Muscle of back (tissue), 11 donors: Measurements from ENCODE around the gene CHCHD6. TPM values are rescaled to one million over a fixed set of nuclear protein-coding genes. Genes with fewer than 3 reads are reported as not detected.

Source experiments
- DNase-seq, 3 donors: peaks; one replicate each; pipeline versions ENCODE4 v3.0.0 to v3.0.0-alpha.2; 2013
- polyA plus RNA-seq, 10 donors: library from polyadenylated mRNA; unstranded; fragments of 120-200 nt; gene quantifications; one replicate each; pipeline ENCODE4 v1.2.1, GENCODE V29; 2013; ENCODE audit not compliant: insufficient read length in 10 of 10

The CHCHD6 gene
- polyA plus RNA-seq, 10 donors: 5.3 to 13.7 (median 8.0) TPM

DNA sequence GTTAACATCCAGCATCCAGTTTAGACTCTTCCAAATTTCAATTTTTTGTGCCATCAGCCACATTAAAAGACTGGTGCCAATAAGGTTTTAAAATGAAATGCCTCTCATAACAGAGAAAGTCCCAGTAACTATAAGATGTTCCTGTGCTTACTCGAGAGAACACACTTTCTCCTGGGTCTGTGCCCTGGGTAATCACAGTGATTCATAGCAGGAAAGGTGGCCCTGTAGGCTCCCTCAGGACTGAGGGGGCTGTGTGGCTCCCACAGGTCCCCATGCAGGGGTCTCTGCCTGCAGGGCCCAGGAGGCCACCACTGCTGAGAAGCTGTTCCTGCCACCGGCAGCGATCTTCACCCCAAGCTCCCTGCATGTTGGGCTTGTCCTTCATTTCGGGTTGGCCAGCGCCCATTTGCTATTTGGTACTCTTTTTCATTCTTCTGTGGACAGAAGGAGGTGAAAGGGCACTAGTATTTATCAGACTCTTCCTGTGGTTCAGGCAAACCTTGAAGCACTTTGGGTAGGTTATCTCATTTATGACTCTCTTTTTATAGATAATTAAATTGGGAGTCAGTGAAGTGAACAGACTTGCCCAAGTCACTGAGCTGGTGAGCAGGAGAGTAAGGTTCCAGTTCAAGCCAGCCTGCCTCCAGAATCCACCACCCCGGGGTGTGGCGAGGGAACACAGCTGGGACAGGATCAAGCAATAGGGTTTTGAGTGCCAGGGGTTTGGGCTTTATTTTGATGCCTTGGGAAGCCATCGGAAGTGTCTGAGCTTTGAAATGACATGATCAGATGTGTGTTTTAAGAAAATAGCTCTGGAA lies 234.7 kb downstream of the CHCHD6 start:
- no peak for DNase-seq

DNA sequence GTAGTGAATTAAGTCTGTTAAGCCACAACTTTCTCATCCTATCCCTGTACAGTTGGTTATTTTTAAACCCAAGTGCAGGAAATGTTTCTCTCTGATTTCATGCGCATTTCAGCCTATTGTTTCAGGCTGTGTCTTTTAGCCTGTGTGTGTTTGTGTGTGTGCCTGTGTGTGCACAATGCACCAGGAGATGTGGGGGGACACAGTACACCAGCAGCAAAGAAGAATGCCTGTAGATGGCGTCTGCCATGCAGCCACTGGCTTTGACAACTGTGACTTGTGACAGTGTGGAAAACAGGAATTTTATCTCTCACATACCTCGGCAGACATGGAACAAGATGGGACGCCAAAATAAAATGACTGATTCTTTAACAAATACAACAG lies 235.3 kb downstream of the CHCHD6 start:
- DNase-seq: peak in 1 of 3 donors; percentile 33

DNA sequence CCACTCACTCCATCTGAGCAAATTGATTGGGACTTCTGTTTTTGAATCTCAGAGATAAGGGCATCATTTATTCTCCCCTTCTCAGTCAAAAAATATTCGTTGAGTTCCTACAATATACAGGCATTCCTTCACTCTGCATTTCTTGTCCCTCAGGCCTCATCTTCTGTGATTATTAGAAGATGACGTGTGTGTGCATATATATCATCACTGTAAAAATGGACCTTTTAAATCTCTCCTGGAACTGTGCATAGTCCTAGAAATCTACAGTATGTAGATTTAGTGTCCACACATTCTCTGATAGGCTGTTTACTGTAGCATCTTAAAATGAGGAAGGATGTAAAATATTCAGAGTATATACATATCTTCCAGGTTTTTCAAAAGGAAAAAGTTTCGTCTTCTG lies 235.7 kb downstream of the CHCHD6 start:
- no peak for DNase-seq

DNA sequence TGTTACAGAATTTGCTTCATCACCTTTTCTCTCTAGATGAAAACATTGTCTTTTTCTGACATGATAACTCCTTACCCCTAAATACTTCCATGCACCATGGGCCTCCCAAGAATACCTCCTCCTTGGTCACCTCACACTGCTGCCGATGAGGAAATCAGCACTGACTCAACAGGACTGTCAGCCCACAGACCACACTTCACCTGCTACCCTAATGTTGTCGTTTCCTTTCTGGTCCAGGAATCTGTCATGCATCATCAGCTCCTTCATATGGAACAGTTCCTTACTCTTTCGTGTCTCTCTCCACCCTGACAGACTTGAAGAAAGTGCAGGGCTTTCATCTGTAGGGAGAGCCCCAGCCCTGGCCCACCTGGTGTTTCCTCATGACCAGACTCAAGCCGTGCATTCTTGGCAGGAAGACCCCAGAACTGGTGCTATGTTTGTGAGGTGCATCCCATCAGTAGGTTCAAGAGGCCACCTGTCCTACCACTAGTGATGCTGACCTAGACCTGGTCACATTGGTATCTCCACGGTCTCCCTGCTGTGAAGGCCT lies 237.8 kb downstream of the CHCHD6 start:
- DNase-seq: no peak

DNA sequence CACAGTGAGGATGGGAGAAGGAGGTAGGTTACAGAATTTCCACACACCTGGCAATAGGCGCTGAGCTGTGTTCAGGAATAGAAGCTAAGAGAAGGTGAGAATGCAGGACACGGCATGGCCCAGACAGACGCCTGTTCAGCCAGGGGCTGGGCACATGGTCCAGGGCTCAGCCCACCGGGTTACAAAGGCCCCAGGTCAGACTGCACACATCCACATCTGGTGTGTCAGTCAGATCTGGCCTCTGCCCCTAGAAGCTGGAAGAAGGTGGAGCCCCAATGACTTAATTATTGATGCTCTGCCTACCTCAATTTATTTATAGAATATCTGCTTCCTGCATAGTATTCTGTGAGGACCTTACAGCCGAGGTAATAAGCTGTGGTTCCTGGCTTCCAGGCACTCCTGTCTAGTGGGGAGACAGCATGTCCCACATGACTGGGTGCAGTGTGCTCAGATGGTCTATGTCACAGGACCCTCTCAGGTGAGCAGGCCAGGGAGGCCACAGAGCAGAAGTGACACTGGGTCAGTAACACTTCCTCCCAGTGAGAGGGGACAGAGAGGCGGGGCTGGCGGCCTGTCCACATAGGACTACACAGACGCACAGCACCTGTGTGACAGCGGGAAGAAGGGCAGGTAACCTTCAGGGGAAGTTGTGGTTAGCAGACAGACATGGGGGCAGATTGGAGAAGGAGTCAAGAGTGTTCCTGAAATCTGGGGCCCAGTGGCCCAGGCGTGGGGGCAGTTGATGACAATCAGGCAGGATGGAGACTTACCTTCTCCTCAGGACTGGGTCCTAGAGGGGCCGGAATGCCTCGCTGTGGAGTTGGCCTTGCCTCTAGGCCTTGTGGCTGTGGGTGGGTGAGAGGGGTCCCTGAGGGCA lies 240.3 kb downstream of the CHCHD6 start:
- DNase-seq: no peak

GRCh38 chr3:126945171-126945721 lies 241.2 kb downstream of the CHCHD6 start:
- no peak for DNase-seq

DNA sequence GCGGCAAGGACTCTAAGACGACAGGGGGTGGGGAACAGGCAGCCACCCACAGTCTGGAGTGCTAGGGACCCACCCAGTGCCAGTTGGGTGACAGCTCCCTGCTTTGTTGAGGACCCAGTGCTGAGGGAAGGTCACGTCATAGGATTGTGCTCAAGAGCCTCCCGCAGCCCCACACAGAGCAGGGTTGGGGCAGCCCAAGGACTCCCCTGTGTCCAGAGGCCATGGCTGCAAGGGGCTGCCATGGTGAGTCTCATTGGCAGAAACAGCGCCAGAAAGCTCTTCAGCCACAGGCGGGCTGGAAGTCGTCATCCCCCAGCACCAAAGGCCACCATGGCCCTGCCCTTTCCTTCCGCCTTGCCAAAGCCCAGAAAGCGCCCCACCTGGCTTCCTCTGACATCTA lies 241.9 kb downstream of the CHCHD6 start:
- DNase-seq: no peak

DNA sequence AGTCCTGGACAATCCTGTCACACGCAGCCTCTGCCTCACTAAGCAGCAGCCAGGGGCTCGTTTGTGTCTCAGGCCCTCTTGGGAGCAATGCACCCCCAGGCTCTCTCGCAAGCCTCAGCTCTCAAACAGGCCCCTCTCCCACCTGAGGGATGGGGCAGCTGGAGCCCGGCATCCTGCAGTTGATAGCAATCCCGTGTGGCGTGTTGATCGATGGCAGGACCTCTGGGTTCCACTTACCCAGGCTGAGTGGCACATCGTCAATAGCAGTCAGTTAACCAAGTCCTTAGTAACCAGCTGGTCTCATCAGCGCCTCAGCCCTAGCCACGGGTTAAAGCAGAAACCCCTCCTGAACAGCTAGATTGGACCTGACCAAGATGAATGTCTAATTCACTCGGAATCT lies 242.4 kb downstream of the CHCHD6 start:
- no peak for DNase-seq

GRCh38 chr3:126947429-126947828 lies 243.4 kb downstream of the CHCHD6 start:
- DNase-seq: no peak

DNA sequence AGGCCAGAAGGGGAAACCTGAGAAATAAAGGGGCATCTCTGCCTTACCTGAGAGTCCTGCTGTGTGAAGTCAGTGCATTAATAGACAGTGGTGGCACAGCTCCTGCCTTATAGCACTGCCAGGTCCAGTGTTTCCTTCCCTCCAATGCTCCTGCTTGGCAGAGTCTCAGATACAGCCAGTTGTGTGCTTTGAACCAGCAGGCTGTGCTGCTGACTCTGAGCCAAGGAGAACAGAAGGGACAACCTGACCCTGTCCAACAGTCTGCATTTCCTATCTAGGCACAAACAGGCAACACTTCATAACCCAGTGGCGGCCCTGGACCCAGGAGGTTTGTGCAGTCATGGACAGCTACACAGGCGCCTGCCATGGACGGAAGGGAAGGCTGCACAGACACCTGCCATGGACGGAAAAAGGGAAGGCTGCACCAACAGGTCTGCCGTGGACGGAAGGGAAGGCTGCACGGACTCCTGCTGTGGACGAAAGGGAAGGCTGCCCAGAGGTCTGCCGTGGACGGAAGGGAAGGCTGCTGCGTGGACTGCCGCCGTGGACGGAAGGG lies 245.0 kb downstream of the CHCHD6 start:
- no peak for DNase-seq

DNA sequence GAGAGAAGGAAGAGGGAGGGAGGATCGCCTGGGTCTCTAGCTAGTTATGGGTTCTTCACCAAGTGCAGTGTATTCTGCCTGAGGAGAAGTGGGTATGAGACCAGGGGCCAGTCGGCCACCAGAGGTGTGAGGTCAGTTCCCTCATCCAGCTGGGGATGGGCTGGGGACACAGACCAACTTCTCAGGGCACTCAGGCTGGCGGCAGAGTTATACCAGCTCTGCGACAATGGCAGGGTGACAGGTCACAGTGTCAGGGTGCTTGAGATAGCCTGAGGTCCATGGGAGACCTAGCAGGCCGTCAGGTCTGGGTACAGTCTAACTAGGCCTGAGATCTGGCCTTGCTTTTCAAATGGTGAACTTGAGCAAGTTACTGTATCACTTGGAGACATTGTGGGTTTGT lies 247.5 kb downstream of the CHCHD6 start:
- no peak for DNase-seq

DNA sequence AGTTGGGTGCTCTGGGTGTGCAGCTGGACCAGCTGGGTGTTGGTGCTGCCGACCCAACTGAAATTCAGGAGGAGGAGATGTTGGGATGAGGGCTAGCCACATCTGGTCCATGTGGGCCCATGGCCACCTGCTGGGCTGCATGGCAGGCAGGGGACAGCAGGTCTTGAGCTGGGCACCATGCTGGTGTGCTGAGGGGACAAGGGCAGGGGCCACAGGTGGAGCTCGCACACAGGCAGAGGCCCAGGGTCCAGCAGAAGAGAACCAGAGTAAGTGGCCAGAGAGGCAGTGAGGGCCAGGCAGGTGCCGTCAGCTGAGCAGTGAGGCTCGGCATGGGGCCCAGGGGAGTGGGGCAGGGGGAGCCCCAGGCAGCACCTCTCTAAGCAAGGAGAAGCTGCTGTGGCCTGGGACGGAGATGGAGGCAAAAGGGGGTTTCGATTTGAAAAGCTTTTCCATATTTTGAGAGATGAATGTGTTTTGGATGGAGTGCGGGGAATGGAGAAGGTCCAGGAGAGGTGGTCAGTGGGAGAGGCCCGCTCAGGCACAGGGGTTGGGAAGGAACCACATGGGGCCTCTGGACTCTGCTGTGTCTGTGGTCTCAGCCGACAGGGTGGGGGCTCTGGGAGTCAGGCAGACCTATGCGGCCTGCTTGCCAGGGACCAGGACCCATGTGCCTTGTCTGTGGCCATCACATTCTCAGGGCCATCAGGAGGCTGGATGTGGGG lies 248.4 kb downstream of the CHCHD6 start:
- no peak for DNase-seq

DNA sequence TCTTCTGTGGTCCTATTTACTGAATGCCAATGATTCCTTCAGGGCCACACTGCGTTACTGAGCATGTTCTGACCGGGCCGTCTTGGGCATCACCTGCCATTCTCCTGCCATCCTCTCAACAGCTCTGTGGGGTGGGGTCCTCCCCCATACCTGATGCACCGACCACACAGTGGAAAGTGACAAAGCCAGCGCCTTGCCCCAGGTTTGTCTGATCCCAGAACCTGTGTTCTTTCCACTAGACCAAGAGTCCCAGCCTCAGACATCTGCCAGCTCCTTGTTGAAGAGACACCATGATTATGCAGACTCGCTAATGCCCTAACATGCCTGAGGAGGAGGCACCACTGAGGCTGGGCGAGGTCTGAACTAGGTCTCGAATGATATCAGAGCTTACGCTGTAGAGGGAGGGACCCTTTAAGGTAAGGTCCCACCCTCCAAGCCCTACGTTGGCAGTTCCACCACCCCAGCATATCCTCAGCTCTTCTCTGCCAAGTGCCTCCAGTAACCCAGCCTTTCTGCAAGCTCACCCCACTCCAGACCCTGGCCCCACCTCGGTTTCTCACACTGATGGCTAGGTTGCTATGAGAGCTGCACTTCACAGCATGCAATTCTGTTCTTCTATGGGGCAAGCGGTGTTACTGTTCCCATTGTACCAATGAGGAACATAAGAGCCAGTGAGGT lies 249.1 kb downstream of the CHCHD6 start:
- DNase-seq: no peak

DNA sequence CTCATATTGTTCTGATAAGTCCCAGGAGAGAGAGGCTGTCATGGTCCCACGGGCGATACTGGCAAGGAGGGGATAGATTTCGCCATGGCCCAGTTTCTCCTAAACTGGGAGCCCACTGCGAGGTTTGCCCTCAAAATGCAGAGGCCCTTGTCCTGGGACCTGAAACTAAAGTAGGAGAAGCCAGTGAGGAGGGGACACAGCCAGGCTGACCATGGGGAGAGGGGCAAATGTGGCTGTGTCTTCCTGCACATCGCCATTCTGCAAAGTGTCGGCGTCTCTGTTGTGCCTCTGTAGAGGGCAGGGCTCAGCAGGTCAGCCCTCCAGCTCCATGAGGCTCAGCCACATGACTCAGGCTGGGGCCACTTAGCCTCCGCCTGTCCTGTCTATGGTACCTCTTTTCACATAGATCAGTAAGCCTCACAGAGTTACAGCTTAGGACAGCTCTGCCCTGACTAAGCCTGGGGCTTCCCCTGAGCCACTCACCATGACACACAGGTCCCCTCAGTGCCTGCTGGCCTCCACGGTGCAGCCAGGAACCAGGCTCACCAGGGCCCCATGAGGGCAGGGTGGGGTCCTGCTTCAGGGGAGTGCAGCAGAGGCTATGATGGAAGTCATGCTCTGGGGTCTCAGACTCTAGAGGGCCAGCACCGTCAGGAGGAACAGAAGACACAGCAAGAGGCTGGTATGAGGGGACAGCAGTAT lies 250.3 kb downstream of the CHCHD6 start:
- no peak for DNase-seq

DNA sequence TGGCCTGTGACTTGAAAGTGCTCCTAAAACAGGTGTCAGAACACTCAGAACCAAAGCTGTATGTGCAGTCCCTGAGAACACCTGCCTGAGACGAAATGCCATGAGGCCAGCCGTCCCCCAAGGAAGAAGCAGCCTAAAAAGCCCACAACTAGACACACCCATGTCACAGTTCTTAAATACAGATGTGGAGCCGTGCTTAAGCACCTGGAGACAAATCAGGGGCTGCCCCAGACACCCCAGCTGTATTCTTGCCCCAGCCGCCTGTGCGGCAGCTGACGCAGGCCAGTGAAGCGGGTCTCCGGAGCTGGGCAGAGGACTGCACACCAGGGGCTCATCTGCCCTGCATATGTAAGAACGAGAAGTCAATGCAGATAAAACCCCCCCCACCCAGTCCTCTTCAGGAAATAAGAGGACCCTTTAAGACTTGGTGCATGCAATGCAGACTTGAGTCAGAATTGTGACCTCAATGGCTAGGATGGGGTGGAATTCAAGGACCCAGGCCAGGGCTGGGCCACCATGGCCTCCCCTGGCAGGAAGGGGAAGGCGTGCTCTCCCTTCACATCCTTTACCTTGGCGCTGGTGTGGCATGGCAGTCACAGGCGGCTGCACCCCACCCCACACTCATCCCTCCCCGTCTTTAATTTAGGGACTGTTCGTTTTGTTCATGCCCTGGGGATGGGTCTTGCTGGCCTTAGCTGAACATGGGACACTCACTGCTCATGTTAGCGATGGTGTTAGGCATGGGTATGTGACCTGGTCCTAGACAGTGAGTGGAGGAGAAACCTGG lies 251.2 kb downstream of the CHCHD6 start:
- DNase-seq: no peak

DNA sequence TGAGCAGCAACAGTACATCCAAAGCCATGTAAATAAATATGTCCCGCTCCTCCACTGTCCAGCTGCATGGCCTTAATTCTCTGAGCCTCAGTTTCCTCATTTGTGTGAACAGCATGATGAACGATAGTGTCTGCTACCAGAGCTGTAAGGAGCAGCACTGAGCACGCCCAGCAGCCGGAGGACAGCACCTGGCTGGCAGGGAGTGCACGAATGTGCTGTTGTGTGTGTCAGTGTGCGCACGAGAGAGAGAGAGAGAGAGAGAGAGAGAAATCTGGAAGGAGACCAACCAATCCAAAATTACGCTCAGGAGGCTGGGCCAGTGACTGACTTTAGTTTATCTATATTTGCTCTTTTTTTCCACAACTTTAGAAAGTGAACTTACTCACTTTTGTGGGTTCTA lies 252.3 kb downstream of the CHCHD6 start:
- no peak for DNase-seq

GRCh38 chr3:126956866-126957650 lies 253.0 kb downstream of the CHCHD6 start:
- DNase-seq: no peak
